ENCODE results near the gene GRHPR. TPM values are rescaled to one million over a fixed set of nuclear protein-coding genes. Genes with fewer than 3 reads are reported as not detected.

GRHPR gene
- total RNA-seq, 1 donor from 2014 or later: 106 TPM

GRCh38 chr9:37430841-37431597, 8.5 kb downstream of the GRHPR start:
- no peak for DNase-seq (ENCODE audit: low spot score in 2 of 2, unreplicated experiment in 2 of 2)
- Mint-ChIP-seq H3K27me3 (ENCODE audit: low read depth) (no peaks in the 10 kb centered on the region), H3K4me1 (no peaks in the 10 kb centered on the region), H3K36me3 (peaks cover 29% of the 10 kb centered on the region), H3K27ac (peak overlapping the region; percentile 14), H3K4me3 (no peak overlapping the region), H3K9me3 (no peaks in the 10 kb centered on the region)
- TF ChIP-seq CTCF (IDR thresholded peaks at IDR 0.05; ENCODE audit: unreplicated experiment): no peak

GRCh38 chr9:37432020-37432419, 9.5 kb downstream of the GRHPR start:
- H3K36me3 Mint-ChIP-seq: peaks cover 24% of the 10 kb centered on the region
- TF ChIP-seq CTCF (IDR thresholded peaks at IDR 0.05; ENCODE audit: unreplicated experiment): no peak
- no peak overlapping the region for H3K27ac Mint-ChIP-seq
- no peak for DNase-seq (ENCODE audit: low spot score in 2 of 2, unreplicated experiment in 2 of 2)
- no peaks in the 10 kb centered on the region for H3K27me3 Mint-ChIP-seq (ENCODE audit: low read depth)
- H3K4me3 Mint-ChIP-seq: no peak overlapping the region
- H3K4me1 Mint-ChIP-seq: no peaks in the 10 kb centered on the region
- H3K9me3 Mint-ChIP-seq: no peaks in the 10 kb centered on the region

- no peak for TF ChIP-seq CTCF (IDR thresholded peaks at IDR 0.05; ENCODE audit: unreplicated experiment)
- Mint-ChIP-seq H3K4me1 (no peaks in the 10 kb centered on the region), H3K4me3 (no peak overlapping the region), H3K36me3 (peaks cover 15% of the 10 kb centered on the region), H3K27me3 (ENCODE audit: low read depth) (no peaks in the 10 kb centered on the region), H3K9me3 (no peaks in the 10 kb centered on the region), H3K27ac (no peak overlapping the region)
- DNase-seq (ENCODE audit: low spot score in 2 of 2, unreplicated experiment in 2 of 2): no peak
These were observed 11.4 kb downstream of the GRHPR start for GRCh38 chr9:37433867-37434371.

GRCh38 chr9:37436540-37436939, 14.0 kb downstream of the GRHPR start:
- DNase-seq (ENCODE audit: low spot score in 2 of 2, unreplicated experiment in 2 of 2): no peak
- Mint-ChIP-seq H3K4me3 (no peak overlapping the region), H3K27ac (no peak overlapping the region)

GRCh38 chr9:37437010-37437409, 14.5 kb downstream of the GRHPR start:
- Mint-ChIP-seq H3K27ac (peak overlapping the region; percentile 44), H3K4me1 (no peaks in the 10 kb centered on the region), H3K36me3 (peaks cover 21% of the 10 kb centered on the region), H3K4me3 (no peak overlapping the region), H3K27me3 (ENCODE audit: low read depth) (no peaks in the 10 kb centered on the region), H3K9me3 (no peaks in the 10 kb centered on the region)
- TF ChIP-seq CTCF (IDR thresholded peaks at IDR 0.05; ENCODE audit: unreplicated experiment): no peak
- DNase-seq (ENCODE audit: low spot score in 2 of 2, unreplicated experiment in 2 of 2): no peak

More at GRCh38 chr9:37436540-37436939, 14.0 kb downstream of the GRHPR start:
- Mint-ChIP-seq H3K27me3 (ENCODE audit: low read depth) (no peaks in the 10 kb centered on the region), H3K36me3 (peaks cover 22% of the 10 kb centered on the region), H3K4me1 (no peaks in the 10 kb centered on the region), H3K9me3 (no peaks in the 10 kb centered on the region)
- TF ChIP-seq CTCF (IDR thresholded peaks at IDR 0.05; ENCODE audit: unreplicated experiment): no peak
